GM12875 (cell line): ENCODE data around the gene CXCL8.

ENCODE experiments used
- H3K4me3 ChIP-seq: one replicate; pipeline ENCODE4 v1.5.1; 2011; ENCODE audit warnings: low read depth, low read length, control low read depth
- CTCF ChIP-seq: IDR thresholded peaks from 2 replicates; pipeline ENCODE4 v1.5.1; 2011; ENCODE audit warnings: low read depth, mild to moderate bottlenecking, control low read depth, inconsistent platforms, low read length, moderate library complexity, borderline replicate concordance; ENCODE audit not compliant: insufficient read depth

CXCL8 gene

GRCh38 chr4:73753215-73753614, 12.8 kb downstream of the CXCL8 start:
- no peak for TF ChIP-seq CTCF

GRCh38 chr4:73754934-73755333, 14.6 kb downstream of the CXCL8 start:
- H3K4me3 ChIP-seq, result no peak overlapping the region
- no peak for TF ChIP-seq CTCF

More at GRCh38 chr4:73753215-73753614, 12.8 kb downstream of the CXCL8 start:
- no peak overlapping the region for H3K4me3 ChIP-seq

GRCh38 chr4:73759357-73759756, 19.0 kb downstream of the CXCL8 start:
- no peak overlapping the region for H3K4me3 ChIP-seq
- TF ChIP-seq CTCF, result no peak

- TF ChIP-seq CTCF, result no peak
- no peak overlapping the region for H3K4me3 ChIP-seq
Measured at GRCh38 chr4:73761856-73762255, 21.5 kb downstream of the CXCL8 start.

GRCh38 chr4:73762409-73762808, 22.0 kb downstream of the CXCL8 start:
- H3K4me3 ChIP-seq, result no peak overlapping the region
- no peak for TF ChIP-seq CTCF

GRCh38 chr4:73763877-73764276, 23.5 kb downstream of the CXCL8 start:
- TF ChIP-seq CTCF, result no peak
- H3K4me3 ChIP-seq, result no peak overlapping the region

GRCh38 chr4:73764513-73764912, 24.1 kb downstream of the CXCL8 start:
- H3K4me3 ChIP-seq, result no peak overlapping the region
- TF ChIP-seq CTCF, result no peak
